ENCODE results near the gene RNH1. TPM values are rescaled to one million over a fixed set of nuclear protein-coding genes. Genes with fewer than 3 reads are reported as not detected.
A peak's percentile ranks its signal among the peaks of the same experiment; 100 is the strongest.

RNH1 gene
- total and polyA plus RNA-seq, 3 experiments from 2014 or later, result 118 to 183 (median 125) TPM

GRCh38 chr11:530960-531831 is 24.2 kb upstream of the RNH1 start:
- Mint-ChIP-seq H3K9me3 (no peaks in the 10 kb centered on the region), H3K4me3 (peak overlapping the region in 2 of 7 donors; percentile 49 to 58), H3K36me3 (peaks cover 0 to 17% (median 0%) of the 10 kb centered on the region in 3 donors), H3K27me3 (no peaks in the 10 kb centered on the region), H3K4me1 (peaks cover 2 to 9% (median 2%) of the 10 kb centered on the region in 3 donors), H3K27ac (no peak overlapping the region)
- Histone ChIP-seq H3K9me3 (ENCODE audit: low read length) (no peaks in the 10 kb centered on the region), H3K4me3 (ENCODE audit: low read length) (no peak overlapping the region), H3K27ac (ENCODE audit: low read depth, low read length) (no peak overlapping the region), H3K27me3 (ENCODE audit: insufficient read depth, low read length, poor library complexity, severe bottlenecking) (no peaks in the 10 kb centered on the region), H3K4me1 (ENCODE audit: insufficient read depth, low read length) (peaks cover 14% of the 10 kb centered on the region), H3K36me3 (ENCODE audit: insufficient read depth, low read length) (no peaks in the 10 kb centered on the region)
- DNase-seq, result no peak
- CTCF ChIA-PET, result interaction anchor here (1.3 kb wide), 1 partner anchor 10 kb away, joined by 4 read pairs; no protein-coding TSS in a partner anchor
- POLR2A ChIA-PET, result no interaction called here

GRCh38 chr11:529728-530411 is 22.8 kb upstream of the RNH1 start:
- Mint-ChIP-seq H3K4me1 (peaks cover 0 to 7% (median 0%) of the 10 kb centered on the region in 3 donors), H3K4me3 (no peak overlapping the region), H3K9me3 (no peaks in the 10 kb centered on the region), H3K27ac (no peak overlapping the region), H3K27me3 (no peaks in the 10 kb centered on the region), H3K36me3 (peaks cover 0 to 16% (median 0%) of the 10 kb centered on the region in 3 donors)
- CTCF ChIA-PET, result interaction anchor here (1.1 kb wide), 1 partner anchor 18 kb away, joined by 3 read pairs; no protein-coding TSS in a partner anchor
- Histone ChIP-seq H3K4me1 (ENCODE audit: insufficient read depth, low read length) (peaks cover 13% of the 10 kb centered on the region), H3K9me3 (ENCODE audit: low read length) (no peaks in the 10 kb centered on the region), H3K36me3 (ENCODE audit: insufficient read depth, low read length) (no peaks in the 10 kb centered on the region), H3K27ac (ENCODE audit: low read depth, low read length) (no peak overlapping the region), H3K4me3 (ENCODE audit: low read length) (no peak overlapping the region), H3K27me3 (ENCODE audit: insufficient read depth, low read length, poor library complexity, severe bottlenecking) (no peaks in the 10 kb centered on the region)
- POLR2A ChIA-PET, result no interaction called here
- DNase-seq, result no peak

GRCh38 chr11:528815-529727 is 22.0 kb upstream of the RNH1 start:
- no peaks in the 10 kb centered on the region for H3K27me3 ChIP-seq (ENCODE audit: insufficient read depth, low read length, poor library complexity, severe bottlenecking)
- H3K4me1 ChIP-seq (ENCODE audit: insufficient read depth, low read length), result peaks cover 6% of the 10 kb centered on the region
- ChIA-PET POLR2A (no interaction called here), CTCF (interaction anchor here (1.1 kb wide), 1 partner anchor 17 kb away, joined by 3 read pairs; no protein-coding TSS in a partner anchor)
- no peak overlapping the region for H3K4me3 Mint-ChIP-seq
- peaks cover 0 to 7% (median 0%) of the 10 kb centered on the region in 3 donors for H3K4me1 Mint-ChIP-seq
- no peak overlapping the region for H3K27ac ChIP-seq (ENCODE audit: low read depth, low read length)
- no peak overlapping the region for H3K4me3 ChIP-seq (ENCODE audit: low read length)
- H3K27ac Mint-ChIP-seq, result no peak overlapping the region
- no peaks in the 10 kb centered on the region for H3K9me3 ChIP-seq (ENCODE audit: low read length)
- H3K27me3 Mint-ChIP-seq, result peaks cover 0 to under 1% of the 10 kb centered on the region in 2 donors
- no peaks in the 10 kb centered on the region for H3K36me3 ChIP-seq (ENCODE audit: insufficient read depth, low read length)
- no peaks in the 10 kb centered on the region for H3K9me3 Mint-ChIP-seq
- peaks cover 0 to 16% (median under 1%) of the 10 kb centered on the region in 3 donors for H3K36me3 Mint-ChIP-seq
- DNase-seq, result no peak

- no peak overlapping the region for H3K4me3 Mint-ChIP-seq
- Histone ChIP-seq H3K4me3 (ENCODE audit: low read length) (no peak overlapping the region), H3K36me3 (ENCODE audit: insufficient read depth, low read length) (no peaks in the 10 kb centered on the region), H3K27ac (ENCODE audit: low read depth, low read length) (no peak overlapping the region), H3K4me1 (ENCODE audit: insufficient read depth, low read length) (no peaks in the 10 kb centered on the region), H3K27me3 (ENCODE audit: insufficient read depth, low read length, poor library complexity, severe bottlenecking) (no peaks in the 10 kb centered on the region), H3K9me3 (ENCODE audit: low read length) (no peaks in the 10 kb centered on the region)
- no peak overlapping the region for H3K27ac Mint-ChIP-seq
- CTCF ChIA-PET, result no interaction called here
- peaks cover 0 to 3% (median 0%) of the 10 kb centered on the region in 3 donors for H3K4me1 Mint-ChIP-seq
- H3K27me3 Mint-ChIP-seq, result peaks cover 0 to 3% of the 10 kb centered on the region in 2 donors
- POLR2A ChIA-PET, result no interaction called here
- no peaks in the 10 kb centered on the region for H3K9me3 Mint-ChIP-seq
- peaks cover 0 to 13% (median 3%) of the 10 kb centered on the region in 3 donors for H3K36me3 Mint-ChIP-seq
- no peak for DNase-seq
Observed at GRCh38 chr11:528166-528814, 21.2 kb upstream of the RNH1 start.

- no peaks in the 10 kb centered on the region for H3K9me3 Mint-ChIP-seq
- H3K4me1 ChIP-seq (ENCODE audit: insufficient read depth, low read length), result no peaks in the 10 kb centered on the region
- no peak for DNase-seq
- H3K27me3 ChIP-seq (ENCODE audit: insufficient read depth, low read length, poor library complexity, severe bottlenecking), result no peaks in the 10 kb centered on the region
- no peak overlapping the region for H3K4me3 ChIP-seq (ENCODE audit: low read length)
- POLR2A ChIA-PET, result no interaction called here
- H3K27ac ChIP-seq (ENCODE audit: low read depth, low read length), result no peak overlapping the region
- no peaks in the 10 kb centered on the region for H3K36me3 ChIP-seq (ENCODE audit: insufficient read depth, low read length)
- CTCF ChIA-PET, result no interaction called here
- H3K4me1 Mint-ChIP-seq, result no peaks in the 10 kb centered on the region
- H3K27me3 Mint-ChIP-seq, result peaks cover 0 to 3% of the 10 kb centered on the region in 2 donors
- H3K27ac Mint-ChIP-seq, result no peak overlapping the region
- peaks cover 0 to 3% (median 3%) of the 10 kb centered on the region in 3 donors for H3K36me3 Mint-ChIP-seq
- H3K9me3 ChIP-seq (ENCODE audit: low read length), result no peaks in the 10 kb centered on the region
- no peak overlapping the region for H3K4me3 Mint-ChIP-seq
Observed at GRCh38 chr11:526192-526591, 19.1 kb upstream of the RNH1 start.

- Mint-ChIP-seq H3K27ac (peak overlapping the region in 1 of 8 donors; percentile 27), H3K36me3 (peaks cover 0 to 3% (median 0%) of the 10 kb centered on the region in 3 donors), H3K27me3 (peaks cover 0 to 3% of the 10 kb centered on the region in 2 donors), H3K4me3 (peak overlapping the region in 2 of 7 donors; percentile 34 to 61), H3K9me3 (peaks cover 3 to 6% (median 3%) of the 10 kb centered on the region in 5 donors), H3K4me1 (peaks cover 2 to 7% (median 4%) of the 10 kb centered on the region in 3 donors)
- Histone ChIP-seq H3K9me3 (ENCODE audit: low read length) (no peaks in the 10 kb centered on the region), H3K36me3 (ENCODE audit: insufficient read depth, low read length) (no peaks in the 10 kb centered on the region), H3K27me3 (ENCODE audit: insufficient read depth, low read length, poor library complexity, severe bottlenecking) (no peaks in the 10 kb centered on the region), H3K27ac (ENCODE audit: low read depth, low read length) (no peak overlapping the region), H3K4me3 (ENCODE audit: low read length) (no peak overlapping the region), H3K4me1 (ENCODE audit: insufficient read depth, low read length) (peaks cover 5% of the 10 kb centered on the region)
- no peak for DNase-seq
- POLR2A ChIA-PET, result no interaction called here
- CTCF ChIA-PET, result interaction anchor here (0.9 to 2.0 kb wide), 2 partner anchors 11 to 14 kb away, joined by 3 to 4 read pairs; no protein-coding TSS in a partner anchor
Observed at GRCh38 chr11:521177-521688, 14.2 kb upstream of the RNH1 start.
